Measurements from ENCODE around the gene TBCB.
"Not testable (repeated sequence)": the region's sequence is repeated elsewhere in the genome, so short reads cannot be mapped to it uniquely, and the experiment has no call there.

Gene TBCB, protein sequence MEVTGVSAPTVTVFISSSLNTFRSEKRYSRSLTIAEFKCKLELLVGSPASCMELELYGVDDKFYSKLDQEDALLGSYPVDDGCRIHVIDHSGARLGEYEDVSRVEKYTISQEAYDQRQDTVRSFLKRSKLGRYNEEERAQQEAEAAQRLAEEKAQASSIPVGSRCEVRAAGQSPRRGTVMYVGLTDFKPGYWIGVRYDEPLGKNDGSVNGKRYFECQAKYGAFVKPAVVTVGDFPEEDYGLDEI

DNA sequence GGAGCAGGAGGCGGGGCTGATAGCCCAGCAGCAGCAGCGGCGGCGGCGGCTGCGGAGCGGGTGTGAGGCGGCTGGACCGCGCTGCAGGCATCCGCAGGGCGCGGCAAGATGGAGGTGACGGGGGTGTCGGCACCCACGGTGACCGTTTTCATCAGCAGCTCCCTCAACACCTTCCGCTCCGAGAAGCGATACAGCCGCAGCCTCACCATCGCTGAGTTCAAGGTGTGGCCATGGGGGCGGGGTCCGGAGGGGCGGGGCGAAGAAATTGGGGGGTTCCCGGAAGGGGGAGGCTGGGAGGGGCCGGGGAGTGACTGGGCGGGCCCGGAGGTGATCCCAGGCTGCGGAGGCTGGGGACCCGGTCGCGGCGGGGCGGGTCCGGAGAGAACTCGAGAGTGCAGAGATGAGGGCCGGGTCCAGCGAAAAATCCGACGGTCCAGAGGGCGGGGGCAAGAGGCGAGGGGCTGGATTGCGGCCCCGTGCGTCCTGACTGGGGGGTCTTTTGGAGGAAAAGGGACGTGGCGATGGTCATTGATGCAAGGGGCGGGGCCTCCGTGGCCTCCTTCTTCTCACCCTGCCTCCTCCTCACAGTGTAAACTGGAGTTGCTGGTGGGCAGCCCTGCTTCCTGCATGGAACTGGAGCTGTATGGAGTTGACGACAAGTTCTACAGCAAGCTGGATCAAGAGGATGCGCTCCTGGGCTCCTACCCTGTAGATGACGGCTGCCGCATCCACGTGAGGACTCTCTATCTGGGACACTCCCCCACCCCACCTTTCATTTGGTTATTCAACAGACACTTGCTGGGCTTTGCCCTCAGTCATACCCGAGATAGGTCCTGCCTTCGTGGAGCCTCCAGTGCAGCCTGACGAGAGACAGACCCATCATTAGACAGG is at the start of gene TBCB:
Gene TBCB (plus strand): TSS at position 16 of the 891 bp plus-strand sequence. CDS start 93 bp downstream, at position 109.
- H3K9ac ChIP-seq (ENCODE audit: low read depth in 1 of 2, low read length in 2 of 2) = peak within 1 kb of the TSS; percentile 83 to 92
- no peaks in the 10 kb centered on the region for H3K27me3 ChIP-seq (ENCODE audit: control insufficient read depth in 1 of 2, insufficient read depth in 2 of 2, low read length in 2 of 2)
- peak within 1 kb of the TSS; percentile 80 for H3K27ac ChIP-seq (ENCODE audit: low read depth, low read length)
- no peaks in the 10 kb centered on the region for H3K9me3 ChIP-seq (ENCODE audit: control insufficient read depth in 1 of 2, low read length in 2 of 2)
- H3K4me3 ChIP-seq (ENCODE audit: low read depth in 1 of 2, low read length in 2 of 2) = peak within 1 kb of the TSS; percentile 94 to 96
- peaks cover 8 to 36% of the 10 kb centered on the region in 2 donors for H3K36me3 ChIP-seq (ENCODE audit: control insufficient read depth in 1 of 2, insufficient read depth in 2 of 2, low read length in 2 of 2)
- H3K4me1 ChIP-seq (ENCODE audit: control insufficient read depth in 1 of 2, insufficient read depth in 2 of 2, low read length in 2 of 2) = peaks cover 16 to 28% of the 10 kb centered on the region in 2 donors

DNA sequence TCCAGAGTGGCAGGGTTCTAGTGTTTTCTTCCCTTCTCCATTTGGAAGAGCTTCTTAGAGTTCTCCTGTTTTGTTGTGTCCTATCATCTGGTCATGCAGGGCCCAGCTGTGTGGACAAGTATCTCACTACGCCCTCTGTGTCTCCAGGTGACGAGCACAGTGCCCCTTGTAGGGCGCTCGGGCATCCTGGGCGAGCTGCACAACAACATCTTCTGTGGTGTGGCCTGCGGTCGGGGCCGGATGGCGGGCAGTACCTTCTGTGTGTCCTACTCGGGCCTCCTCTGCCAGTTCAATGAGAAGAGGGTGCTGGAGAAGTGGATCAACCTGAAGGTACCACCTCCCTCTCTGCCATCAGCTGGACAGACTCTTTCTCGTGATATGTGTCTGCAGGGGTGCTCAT is 47.6 kb upstream of the TBCB start:
- H3K9ac ChIP-seq (ENCODE audit: low read depth in 1 of 2, low read length in 2 of 2) = no peak overlapping the region
- H3K9me3 ChIP-seq (ENCODE audit: control insufficient read depth in 1 of 2, low read length in 2 of 2) = no peaks in the 10 kb centered on the region
- H3K27me3 ChIP-seq (ENCODE audit: control insufficient read depth in 1 of 2, insufficient read depth in 2 of 2, low read length in 2 of 2) = no peaks in the 10 kb centered on the region
- H3K4me3 ChIP-seq (ENCODE audit: low read depth in 1 of 2, low read length in 2 of 2) = no peak overlapping the region
- H3K36me3 ChIP-seq (ENCODE audit: control insufficient read depth in 1 of 2, insufficient read depth in 2 of 2, low read length in 2 of 2) = peaks cover 3 to 5% of the 10 kb centered on the region in 2 donors
- no peaks in the 10 kb centered on the region for H3K4me1 ChIP-seq (ENCODE audit: control insufficient read depth in 1 of 2, insufficient read depth in 2 of 2, low read length in 2 of 2)
- no peak overlapping the region for H3K27ac ChIP-seq (ENCODE audit: low read depth, low read length)

DNA sequence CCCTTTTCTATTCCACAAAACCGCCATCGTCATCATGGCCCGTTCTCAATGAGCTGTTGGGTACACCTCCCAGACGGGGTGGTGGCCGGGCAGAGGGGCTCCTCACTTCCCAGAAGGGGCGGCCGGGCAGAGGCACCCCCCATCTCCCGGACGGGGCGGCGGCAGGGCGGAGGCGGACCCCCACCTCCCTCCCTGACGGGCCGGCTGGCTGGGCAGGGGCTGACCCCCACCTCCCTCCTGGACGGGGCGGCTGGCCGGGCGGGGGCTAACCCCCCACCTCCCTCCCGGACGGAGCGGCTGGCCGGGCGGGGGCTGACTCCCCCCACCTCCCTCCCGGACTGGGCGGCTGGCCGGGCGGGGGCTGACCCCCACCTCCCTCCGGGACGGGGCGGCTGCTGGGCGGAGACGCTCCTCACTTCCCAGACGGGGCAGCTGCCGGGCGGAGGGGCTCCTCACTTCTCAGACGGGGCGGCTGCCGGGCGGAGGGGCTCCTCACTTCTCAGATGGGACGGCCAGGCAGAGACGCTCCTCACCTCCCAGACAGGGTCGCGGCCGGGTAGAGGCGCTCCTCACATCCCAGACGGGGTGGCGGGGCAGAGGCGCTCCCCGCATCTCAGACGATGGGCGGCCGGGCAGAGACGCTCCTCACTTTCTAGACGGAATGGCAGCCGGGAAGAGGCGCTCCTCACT is 46.3 kb upstream of the TBCB start:
- not testable (repeated sequence) for H3K9me3 ChIP-seq (ENCODE audit: control insufficient read depth in 1 of 2, low read length in 2 of 2); H3K27ac ChIP-seq (ENCODE audit: low read depth, low read length)

DNA sequence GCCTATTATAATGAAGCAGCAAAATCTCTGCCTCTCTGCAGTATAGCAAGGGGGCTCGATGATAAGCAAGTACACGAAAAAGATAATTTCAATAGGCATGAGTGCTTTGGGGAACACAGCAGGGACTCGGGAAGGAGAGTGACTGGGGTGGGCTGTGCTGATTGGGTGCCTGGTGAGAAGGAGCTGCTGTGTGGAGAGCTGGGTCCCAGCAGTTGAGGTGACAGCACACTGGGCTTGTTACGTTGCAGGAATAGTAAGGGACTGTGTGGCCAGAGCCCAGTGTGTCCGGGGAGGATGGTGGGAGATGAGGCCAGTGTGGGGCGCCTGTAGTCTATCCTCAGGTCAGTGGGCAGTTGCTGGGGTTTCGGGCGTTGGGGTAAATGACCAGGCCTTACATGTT is 43.2 kb upstream of the TBCB start:
- H3K9ac ChIP-seq (ENCODE audit: low read depth in 1 of 2, low read length in 2 of 2) = no peak overlapping the region
- H3K27me3 ChIP-seq (ENCODE audit: control insufficient read depth in 1 of 2, insufficient read depth in 2 of 2, low read length in 2 of 2) = no peaks in the 10 kb centered on the region
- peaks cover 0 to 2% of the 10 kb centered on the region in 2 donors for H3K36me3 ChIP-seq (ENCODE audit: control insufficient read depth in 1 of 2, insufficient read depth in 2 of 2, low read length in 2 of 2)
- no peaks in the 10 kb centered on the region for H3K4me1 ChIP-seq (ENCODE audit: control insufficient read depth in 1 of 2, insufficient read depth in 2 of 2, low read length in 2 of 2)
- H3K9me3 ChIP-seq (ENCODE audit: control insufficient read depth in 1 of 2, low read length in 2 of 2) = no peaks in the 10 kb centered on the region
- no peak overlapping the region for H3K27ac ChIP-seq (ENCODE audit: low read depth, low read length)
- H3K4me3 ChIP-seq (ENCODE audit: low read depth in 1 of 2, low read length in 2 of 2) = no peak overlapping the region

More for the DNA sequence above, 46.3 kb upstream of the TBCB start:
- not testable (repeated sequence) for H3K9ac ChIP-seq (ENCODE audit: low read depth in 1 of 2, low read length in 2 of 2); H3K4me3 ChIP-seq (ENCODE audit: low read depth in 1 of 2, low read length in 2 of 2); H3K36me3 ChIP-seq (ENCODE audit: control insufficient read depth in 1 of 2, insufficient read depth in 2 of 2, low read length in 2 of 2); H3K4me1 ChIP-seq (ENCODE audit: control insufficient read depth in 1 of 2, insufficient read depth in 2 of 2, low read length in 2 of 2); H3K27me3 ChIP-seq (ENCODE audit: control insufficient read depth in 1 of 2, insufficient read depth in 2 of 2, low read length in 2 of 2)

DNA sequence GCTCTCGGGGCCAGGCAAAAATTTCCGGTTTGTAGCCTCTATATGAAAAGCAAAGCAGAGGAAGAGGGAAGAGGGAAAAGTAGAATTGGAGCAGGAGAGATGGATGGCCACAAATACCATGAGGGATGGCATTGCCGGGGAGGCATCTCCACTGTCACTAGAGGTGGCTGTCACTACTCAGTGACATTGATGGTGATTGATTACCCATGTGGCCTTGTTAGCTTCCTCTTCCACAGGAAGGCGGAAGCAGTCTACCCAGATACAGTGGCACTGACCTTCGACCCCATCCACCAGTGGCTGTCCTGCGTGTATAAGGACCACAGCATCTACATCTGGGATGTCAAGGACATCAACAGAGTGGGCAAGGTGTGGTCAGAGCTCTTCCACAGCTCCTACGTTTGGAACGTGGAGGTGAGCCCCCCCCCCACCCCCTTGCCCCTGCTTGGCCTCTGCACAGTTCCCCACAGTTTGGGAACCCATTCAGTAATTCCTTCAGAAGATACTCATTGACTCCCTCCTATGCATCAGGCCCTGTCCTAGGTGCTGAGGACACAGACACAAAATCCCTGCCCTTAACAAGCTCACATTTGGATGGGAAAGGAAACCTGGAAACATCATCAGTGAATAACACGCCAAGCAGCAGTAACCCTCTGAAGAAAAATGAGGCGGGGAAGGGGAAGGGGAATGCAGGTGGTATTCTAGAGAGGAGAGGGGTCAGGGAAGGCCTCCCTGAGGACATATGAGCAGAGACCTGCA is 42.0 kb upstream of the TBCB start:
- Histone ChIP-seq H3K27ac (ENCODE audit: low read depth, low read length) (no peak overlapping the region), H3K36me3 (ENCODE audit: control insufficient read depth in 1 of 2, insufficient read depth in 2 of 2, low read length in 2 of 2) (no peaks in the 10 kb centered on the region), H3K9ac (ENCODE audit: low read depth in 1 of 2, low read length in 2 of 2) (no peak overlapping the region), H3K4me3 (ENCODE audit: low read depth in 1 of 2, low read length in 2 of 2) (no peak overlapping the region), H3K27me3 (ENCODE audit: control insufficient read depth in 1 of 2, insufficient read depth in 2 of 2, low read length in 2 of 2) (no peaks in the 10 kb centered on the region), H3K4me1 (ENCODE audit: control insufficient read depth in 1 of 2, insufficient read depth in 2 of 2, low read length in 2 of 2) (no peaks in the 10 kb centered on the region), H3K9me3 (ENCODE audit: control insufficient read depth in 1 of 2, low read length in 2 of 2) (no peaks in the 10 kb centered on the region)

DNA sequence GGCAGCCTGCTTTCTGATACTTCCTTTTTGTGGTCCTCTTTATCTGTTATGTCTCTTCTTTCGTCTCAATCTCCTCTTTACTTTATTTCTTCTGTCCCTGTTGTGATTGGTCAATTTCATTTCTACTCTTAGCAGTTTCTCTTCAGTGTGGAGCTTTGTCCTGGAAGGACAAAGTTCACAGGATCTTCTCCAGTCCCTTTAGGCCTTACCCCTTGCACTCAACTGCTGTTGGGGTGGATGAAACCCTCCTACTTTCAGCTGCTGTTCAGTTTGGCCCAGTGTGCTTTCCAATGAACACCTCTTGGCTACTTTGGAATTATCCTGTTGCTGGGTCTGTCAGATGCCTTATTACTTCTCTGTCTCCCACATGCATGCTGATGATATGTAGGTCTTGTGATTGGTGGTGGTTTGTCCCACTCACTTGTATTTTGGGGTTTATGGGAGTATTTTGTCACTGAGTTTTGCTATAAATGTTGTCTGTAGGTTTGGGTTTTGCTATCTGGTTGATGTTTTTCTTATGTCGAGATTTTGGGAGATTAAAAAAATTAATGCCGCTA is 35.8 kb upstream of the TBCB start:
- H3K9me3 ChIP-seq (ENCODE audit: control insufficient read depth in 1 of 2, low read length in 2 of 2) = no peaks in the 10 kb centered on the region
- no peaks in the 10 kb centered on the region for H3K27me3 ChIP-seq (ENCODE audit: control insufficient read depth in 1 of 2, insufficient read depth in 2 of 2, low read length in 2 of 2)
- H3K4me3 ChIP-seq (ENCODE audit: low read depth in 1 of 2, low read length in 2 of 2) = no peak overlapping the region
- H3K9ac ChIP-seq (ENCODE audit: low read depth in 1 of 2, low read length in 2 of 2) = no peak overlapping the region
- no peaks in the 10 kb centered on the region for H3K4me1 ChIP-seq (ENCODE audit: control insufficient read depth in 1 of 2, insufficient read depth in 2 of 2, low read length in 2 of 2)
- no peak overlapping the region for H3K27ac ChIP-seq (ENCODE audit: low read depth, low read length)
- peaks cover 0 to 9% of the 10 kb centered on the region in 2 donors for H3K36me3 ChIP-seq (ENCODE audit: control insufficient read depth in 1 of 2, insufficient read depth in 2 of 2, low read length in 2 of 2)

DNA sequence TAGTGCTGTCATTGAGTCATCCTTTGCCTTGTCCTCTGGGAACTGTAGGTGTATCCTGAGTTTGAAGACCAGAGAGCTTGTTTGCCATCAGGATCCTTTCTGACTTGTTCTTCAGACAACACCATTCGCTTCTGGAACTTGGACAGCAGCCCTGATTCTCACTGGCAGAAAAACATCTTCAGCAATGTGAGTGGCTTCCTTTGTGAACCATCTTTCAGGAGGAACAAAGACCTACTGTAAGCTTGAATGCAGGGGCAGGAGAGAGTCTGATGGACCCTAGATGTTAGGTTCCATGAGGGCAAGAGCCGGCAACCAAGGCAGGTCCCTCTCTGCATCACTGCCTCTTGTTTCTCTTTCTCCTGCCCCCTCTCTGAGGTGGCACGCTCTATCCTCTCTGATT is 33.9 kb upstream of the TBCB start:
- no peak overlapping the region for H3K27ac ChIP-seq (ENCODE audit: low read depth, low read length)
- peaks cover 0 to 13% of the 10 kb centered on the region in 2 donors for H3K36me3 ChIP-seq (ENCODE audit: control insufficient read depth in 1 of 2, insufficient read depth in 2 of 2, low read length in 2 of 2)
- H3K9ac ChIP-seq (ENCODE audit: low read depth in 1 of 2, low read length in 2 of 2) = no peak overlapping the region

DNA sequence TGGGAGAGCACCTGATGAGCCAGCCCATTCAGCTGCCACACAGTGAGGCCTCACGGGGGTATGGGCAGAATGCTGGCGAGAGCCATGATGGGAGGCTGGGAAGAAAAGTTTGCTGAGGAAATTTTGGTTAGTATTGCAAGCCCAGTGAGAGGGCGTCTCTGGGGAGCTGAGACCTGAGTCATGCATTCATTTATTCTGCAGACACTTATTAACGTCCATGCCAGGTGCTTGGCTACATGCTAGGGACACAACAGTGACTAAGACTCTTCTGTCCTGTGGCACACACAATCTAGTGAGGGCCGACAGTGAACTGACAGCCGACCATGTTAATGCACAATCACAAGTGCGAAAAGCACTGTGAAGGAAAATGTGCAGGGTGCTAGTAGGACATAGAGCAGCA is 33.4 kb upstream of the TBCB start:
- Histone ChIP-seq H3K9ac (ENCODE audit: low read depth in 1 of 2, low read length in 2 of 2) (no peak overlapping the region), H3K27me3 (ENCODE audit: control insufficient read depth in 1 of 2, insufficient read depth in 2 of 2, low read length in 2 of 2) (no peaks in the 10 kb centered on the region), H3K9me3 (ENCODE audit: control insufficient read depth in 1 of 2, low read length in 2 of 2) (no peaks in the 10 kb centered on the region), H3K27ac (ENCODE audit: low read depth, low read length) (no peak overlapping the region), H3K4me1 (ENCODE audit: control insufficient read depth in 1 of 2, insufficient read depth in 2 of 2, low read length in 2 of 2) (no peaks in the 10 kb centered on the region), H3K36me3 (ENCODE audit: control insufficient read depth in 1 of 2, insufficient read depth in 2 of 2, low read length in 2 of 2) (peaks cover 0 to 13% of the 10 kb centered on the region in 2 donors), H3K4me3 (ENCODE audit: low read depth in 1 of 2, low read length in 2 of 2) (no peak overlapping the region)

More for the DNA sequence above, 33.9 kb upstream of the TBCB start:
- Histone ChIP-seq H3K4me3 (ENCODE audit: low read depth in 1 of 2, low read length in 2 of 2) (no peak overlapping the region), H3K9me3 (ENCODE audit: control insufficient read depth in 1 of 2, low read length in 2 of 2) (no peaks in the 10 kb centered on the region), H3K27me3 (ENCODE audit: control insufficient read depth in 1 of 2, insufficient read depth in 2 of 2, low read length in 2 of 2) (no peaks in the 10 kb centered on the region), H3K4me1 (ENCODE audit: control insufficient read depth in 1 of 2, insufficient read depth in 2 of 2, low read length in 2 of 2) (no peaks in the 10 kb centered on the region)

DNA sequence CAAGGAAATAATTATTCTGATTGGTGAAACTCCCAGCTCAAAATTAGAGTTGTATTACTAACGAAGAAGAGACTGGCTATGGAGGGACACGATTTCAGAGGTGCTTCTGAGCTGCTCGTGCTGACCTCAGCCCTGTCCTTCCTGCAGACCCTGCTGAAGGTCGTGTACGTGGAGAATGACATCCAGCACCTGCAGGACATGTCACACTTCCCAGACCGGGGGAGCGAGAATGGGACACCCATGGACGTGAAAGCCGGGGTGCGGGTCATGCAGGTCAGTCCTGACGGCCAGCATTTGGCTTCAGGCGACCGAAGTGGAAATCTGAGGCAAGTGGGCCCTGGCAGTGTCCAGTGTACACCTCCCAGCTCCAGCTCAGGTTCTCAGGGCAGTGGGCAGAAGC is 32.4 kb upstream of the TBCB start:
- H3K36me3 ChIP-seq (ENCODE audit: control insufficient read depth in 1 of 2, insufficient read depth in 2 of 2, low read length in 2 of 2) = peaks cover 0 to 13% of the 10 kb centered on the region in 2 donors
- no peak overlapping the region for H3K27ac ChIP-seq (ENCODE audit: low read depth, low read length)
- H3K9me3 ChIP-seq (ENCODE audit: control insufficient read depth in 1 of 2, low read length in 2 of 2) = no peaks in the 10 kb centered on the region
- no peak overlapping the region for H3K9ac ChIP-seq (ENCODE audit: low read depth in 1 of 2, low read length in 2 of 2)
- no peaks in the 10 kb centered on the region for H3K27me3 ChIP-seq (ENCODE audit: control insufficient read depth in 1 of 2, insufficient read depth in 2 of 2, low read length in 2 of 2)
- no peak overlapping the region for H3K4me3 ChIP-seq (ENCODE audit: low read depth in 1 of 2, low read length in 2 of 2)
- no peaks in the 10 kb centered on the region for H3K4me1 ChIP-seq (ENCODE audit: control insufficient read depth in 1 of 2, insufficient read depth in 2 of 2, low read length in 2 of 2)

Data from duodenal mucosa (tissue), 2 donors.